GM21619 (cell line): ENCODE measurements around the gene S100A11.
A peak's percentile ranks its signal among the peaks of the same experiment; 100 is the strongest.

Source experiments
- ATAC-seq: cut with Tn5 transposase; IDR thresholded peaks from one replicate; pipeline ENCODE4 v1.9.1; 2021; ENCODE audit not compliant: unreplicated experiment

Gene S100A11

DNA sequence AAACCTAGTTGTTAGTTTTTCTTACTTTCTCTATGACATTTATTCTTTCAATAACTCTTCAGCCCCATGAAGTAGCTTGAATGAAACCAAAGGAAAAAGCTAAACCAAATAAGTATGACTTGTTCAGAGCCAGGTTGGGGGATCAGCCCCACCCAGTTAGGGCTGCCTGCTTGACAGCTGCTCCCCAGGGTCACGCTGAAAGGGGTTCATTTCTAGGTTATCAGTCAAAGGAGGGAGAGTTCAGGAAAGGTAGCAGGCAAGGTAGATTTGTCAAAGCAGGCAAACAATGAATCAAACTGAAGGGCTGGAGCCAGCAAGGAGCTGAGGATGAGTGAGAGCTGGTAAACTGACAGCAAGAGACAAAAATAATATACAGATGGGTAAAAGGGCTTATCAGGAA, 3.1 kb upstream of the S100A11 start:
- ATAC-seq = no peak

GRCh38 chr1:152039461-152039860, 2.7 kb upstream of the S100A11 start:
- no peak for ATAC-seq

DNA sequence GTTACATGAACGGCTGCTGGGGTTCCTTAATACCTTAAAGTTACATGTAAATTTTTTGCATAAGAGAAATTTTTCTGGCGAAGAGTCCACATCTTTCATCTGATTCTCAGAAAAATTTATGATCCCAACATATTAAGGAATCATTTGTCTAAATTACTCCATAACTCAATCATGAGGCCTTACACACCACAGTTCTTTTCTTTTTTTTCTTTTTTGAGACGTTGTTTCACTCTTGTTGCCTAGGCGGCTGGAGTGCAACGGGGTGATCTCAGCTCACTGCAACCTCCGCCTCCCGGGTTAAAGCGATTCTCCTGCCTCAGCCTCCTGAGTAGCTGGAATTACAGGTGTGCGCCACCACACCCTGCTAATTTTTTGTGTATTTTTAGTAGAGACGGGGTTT, 2.1 kb upstream of the S100A11 start:
- no peak for ATAC-seq

DNA sequence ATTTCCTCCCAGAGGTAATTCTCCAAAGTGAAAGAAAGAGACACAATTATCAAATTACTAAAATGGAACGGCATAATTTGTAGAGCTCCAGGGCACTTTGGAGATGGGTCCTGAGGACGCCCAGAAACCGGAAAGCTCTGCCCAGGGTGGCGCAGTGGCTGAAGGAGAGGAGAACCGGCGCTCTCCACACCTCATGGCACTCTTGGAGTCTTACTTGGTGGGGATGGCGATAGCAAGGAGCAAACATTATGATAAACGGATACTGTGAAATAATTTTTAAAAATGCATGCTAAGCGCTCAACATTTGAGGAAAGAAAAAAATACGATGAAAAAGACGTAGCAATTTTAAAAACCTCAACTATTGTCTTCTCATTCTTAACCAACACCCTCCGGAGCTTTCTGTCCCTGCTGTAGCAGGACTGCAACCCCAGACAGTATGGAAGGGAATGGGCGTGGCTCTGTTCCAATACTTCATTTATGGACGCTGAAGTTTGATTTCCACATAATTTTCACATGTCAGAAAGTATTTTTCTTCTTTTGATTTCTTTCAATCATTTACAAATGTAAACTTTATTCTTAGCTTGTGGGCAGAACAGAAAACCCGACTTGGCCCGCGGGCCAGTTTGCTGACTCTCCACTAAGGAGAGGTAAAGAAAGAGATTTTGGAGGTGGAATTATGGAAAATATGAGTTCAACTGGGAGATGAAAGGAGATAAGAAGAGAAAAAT, 1.1 kb downstream of the S100A11 start:
- ATAC-seq = no peak

GRCh38 chr1:152034654-152035538, 1.9 kb downstream of the S100A11 start:
- ATAC-seq = peak; percentile 45

DNA sequence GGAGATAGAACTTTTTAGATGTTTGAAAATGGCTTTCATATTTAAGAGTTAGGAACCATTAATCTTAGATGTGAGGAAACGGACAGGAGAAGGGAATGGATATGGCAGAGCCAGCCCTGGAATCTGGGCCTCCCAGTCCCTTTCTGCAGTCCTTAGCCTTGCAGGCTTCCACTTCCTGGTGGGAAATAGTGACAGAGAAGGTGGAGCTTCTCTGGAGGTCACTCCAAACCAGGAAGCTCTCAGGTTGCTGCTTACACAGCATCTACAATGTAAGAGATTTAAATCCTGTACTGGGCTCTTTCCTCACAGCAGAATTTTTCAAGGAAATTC, 2.5 kb downstream of the S100A11 start:
- peak; percentile 6 for ATAC-seq

- no peak for ATAC-seq
These were observed 6.9 kb downstream of the S100A11 start for GRCh38 chr1:152029929-152030211.

GRCh38 chr1:152029144-152029928, 7.5 kb downstream of the S100A11 start:
- ATAC-seq = no peak

DNA sequence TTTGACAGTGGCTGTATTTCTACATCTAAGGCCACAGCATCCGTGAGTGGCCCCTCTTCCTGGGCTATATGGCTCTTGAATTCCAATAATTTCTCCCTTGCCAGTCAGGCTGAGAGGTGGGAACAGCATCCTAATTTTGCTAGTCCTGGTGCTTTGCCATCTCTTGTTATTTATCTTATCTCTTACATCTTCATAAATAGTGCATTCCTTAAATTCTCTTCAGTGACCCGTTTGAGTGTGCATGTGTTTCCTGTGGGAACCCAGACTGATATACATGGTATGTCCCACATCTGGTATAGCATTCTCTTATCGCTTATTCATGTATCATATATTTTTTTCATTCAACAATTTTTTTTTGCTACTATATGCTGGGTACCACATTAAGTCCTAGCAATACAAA, 9.9 kb downstream of the S100A11 start:
- no peak for ATAC-seq

DNA sequence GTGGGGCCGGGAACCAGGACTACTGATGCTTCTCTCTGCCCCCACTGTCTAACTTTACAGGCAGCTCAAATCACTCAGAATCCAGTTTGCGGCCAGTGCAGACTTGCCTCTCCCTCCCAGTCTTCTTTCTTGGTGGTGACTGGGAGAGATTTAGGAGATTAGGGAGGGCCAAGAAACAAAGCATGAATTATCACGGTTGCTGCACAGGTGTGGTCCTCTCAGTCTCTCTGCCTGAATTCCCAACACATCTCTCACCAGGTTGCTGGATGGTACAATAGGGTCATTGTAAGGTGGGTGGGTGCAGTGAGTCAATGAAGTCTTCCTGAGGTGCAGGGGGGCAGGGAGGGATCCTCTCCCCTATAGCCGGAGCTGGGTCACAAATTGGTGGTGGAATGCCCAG, 12.6 kb downstream of the S100A11 start:
- ATAC-seq = no peak

- ATAC-seq = no peak
These were observed 13.6 kb downstream of the S100A11 start for GRCh38 chr1:152023221-152023620.

GRCh38 chr1:152022474-152022873, 14.3 kb downstream of the S100A11 start:
- ATAC-seq = no peak

- ATAC-seq = no peak
These were observed 15.2 kb downstream of the S100A11 start for GRCh38 chr1:152021569-152021968.

DNA sequence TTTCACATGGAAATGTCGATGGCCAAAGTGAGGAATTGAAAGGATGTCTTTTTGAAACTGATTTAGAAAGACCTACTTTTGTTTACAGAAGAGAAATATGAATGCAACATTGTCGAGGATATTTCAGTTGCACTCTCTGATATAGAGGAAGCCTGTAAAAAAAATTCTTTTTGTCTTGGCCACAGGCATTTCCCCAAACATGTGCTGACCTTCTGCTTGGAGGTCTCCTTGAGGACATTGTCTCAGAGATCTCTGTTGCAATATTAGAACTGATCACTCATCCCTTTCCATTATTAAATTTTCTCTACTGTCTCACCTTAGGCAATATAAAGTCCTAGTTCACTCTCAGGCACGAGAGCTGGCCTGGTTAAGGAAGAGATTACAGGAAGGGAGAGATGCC, 16.0 kb downstream of the S100A11 start:
- ATAC-seq = no peak

DNA sequence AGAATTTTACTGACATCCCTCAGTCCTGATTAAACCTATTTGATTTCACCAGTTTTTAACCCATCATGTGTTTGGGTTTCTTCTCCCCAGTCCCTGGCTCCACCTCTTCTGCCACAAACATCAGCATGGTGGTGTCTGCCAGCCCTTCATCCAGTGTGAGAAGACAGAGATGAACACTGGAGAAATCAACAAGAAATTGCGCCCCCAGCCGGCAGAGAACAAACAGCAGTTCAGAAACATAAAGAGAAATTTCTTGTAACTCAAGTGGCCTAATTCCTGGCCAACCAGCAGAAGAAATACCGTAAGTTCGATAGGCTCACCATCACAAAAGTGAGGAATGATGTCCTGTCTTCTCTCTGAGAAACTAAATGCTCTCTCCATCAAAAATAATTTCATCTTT, 18.3 kb downstream of the S100A11 start:
- no peak for ATAC-seq

- ATAC-seq = no peak
These were observed 21.0 kb downstream of the S100A11 start for GRCh38 chr1:152015766-152016165.

DNA sequence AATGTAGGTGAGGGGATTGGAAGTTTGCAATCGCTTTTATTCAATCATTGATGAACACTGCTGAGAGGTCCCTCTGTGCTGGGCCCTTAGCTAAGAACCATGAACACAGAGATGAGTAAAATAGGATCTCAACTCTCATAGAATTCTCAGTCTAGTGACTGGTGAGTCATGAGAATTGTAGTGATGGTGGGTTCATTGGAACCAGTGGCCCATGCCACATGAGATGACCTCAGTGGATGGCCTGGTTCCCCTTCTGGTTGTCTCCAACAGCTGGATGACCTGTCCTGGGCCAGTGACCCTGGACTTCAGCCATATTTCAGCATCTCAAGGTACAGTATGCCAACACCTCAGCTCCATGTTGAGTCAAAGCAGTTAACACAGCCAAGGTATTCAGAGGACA, 21.9 kb downstream of the S100A11 start:
- ATAC-seq = no peak

GRCh38 chr1:152013664-152014237, 23.1 kb downstream of the S100A11 start:
- no peak for ATAC-seq

- ATAC-seq = no peak
These were observed 27.1 kb downstream of the S100A11 start for GRCh38 chr1:152009691-152010090.

DNA sequence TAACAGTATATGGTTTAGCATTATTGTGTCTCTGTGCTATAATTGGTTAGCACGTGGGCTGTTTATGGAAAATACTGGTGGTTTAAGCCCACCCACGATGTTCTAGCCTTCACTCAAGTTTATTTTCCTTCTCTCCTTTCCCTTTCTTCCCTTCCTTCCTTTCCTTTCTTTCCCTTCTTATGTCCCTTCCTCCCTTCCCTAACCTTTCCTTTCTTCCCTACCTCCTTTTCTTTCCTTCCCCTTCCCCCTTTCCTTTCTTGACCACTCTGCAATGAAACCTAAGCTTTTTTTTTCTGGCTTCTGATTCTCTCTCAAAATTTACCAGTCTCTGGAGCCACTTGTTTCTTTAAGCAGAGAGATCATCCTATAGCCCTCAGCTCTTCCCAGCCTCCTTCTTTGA, 29.8 kb downstream of the S100A11 start:
- ATAC-seq = no peak

DNA sequence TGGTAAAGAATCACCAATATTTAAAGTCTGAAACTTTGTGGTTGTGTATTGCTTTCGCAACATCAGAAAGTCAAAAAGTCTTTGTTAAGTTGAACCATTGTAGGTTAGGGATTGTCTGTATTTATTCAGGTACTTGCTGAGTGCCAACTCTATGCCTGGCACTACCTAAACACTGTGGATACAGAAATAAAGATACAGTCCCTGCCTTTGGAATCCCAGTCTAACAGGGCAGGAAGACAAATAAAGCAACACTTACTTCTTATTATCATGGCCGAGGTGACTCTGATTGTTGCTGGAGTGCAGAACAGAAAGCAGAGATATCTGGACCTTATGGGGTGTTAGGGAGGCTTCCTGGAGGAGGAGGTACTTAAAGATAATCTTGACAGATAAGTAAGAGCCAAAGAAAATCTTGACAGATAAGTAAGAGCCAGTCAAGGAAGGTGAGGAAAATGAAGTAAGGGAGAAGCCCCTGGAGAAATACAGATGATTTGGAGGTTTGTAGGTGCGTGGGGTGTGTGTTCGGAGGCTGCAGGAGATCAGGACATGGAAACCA, 31.4 kb downstream of the S100A11 start:
- ATAC-seq = no peak
